ENCODE results near the gene RNU5B-1. TPM values are rescaled to one million over a fixed set of nuclear protein-coding genes. Genes with fewer than 3 reads are reported as not detected.
A peak's percentile ranks its signal among the peaks of the same experiment; 100 is the strongest.

Gene RNU5B-1
- total RNA-seq, 1 experiment from 2014 or later = not detected

- Histone ChIP-seq H3K4me1 (ENCODE audit: insufficient read depth, low read length, poor library complexity, severe bottlenecking) (peaks cover 14% of the 10 kb centered on the region), H3K4me3 (ENCODE audit: low read depth, low read length, poor library complexity, severe bottlenecking) (peak overlapping the region; percentile 62), H3K9me3 (ENCODE audit: low read depth, low read length, poor library complexity, severe bottlenecking) (no peaks in the 10 kb centered on the region), H3K36me3 (ENCODE audit: insufficient read depth, low read length, poor library complexity, severe bottlenecking) (no peaks in the 10 kb centered on the region), H3K27me3 (replicated peaks; ENCODE audit: insufficient read depth, low read depth, low read length, poor library complexity) (no peaks in the 10 kb centered on the region), H3K27ac (ENCODE audit: low read depth, low read length, poor library complexity, severe bottlenecking) (peak overlapping the region; percentile 71)
- TF ChIP-seq CTCF (conservative IDR thresholded peaks at IDR 0.05; ENCODE audit: low read depth, low read length) = no peak
- no peak for TF ChIP-seq EZH2 (IDR thresholded peaks at IDR 0.05; ENCODE audit: borderline replicate concordance, low read depth, low read length, poor library complexity, severe bottlenecking)
- TSS peak; percentile 38 for BruUV-seq (replicated peaks)
- no peak for DNase-seq (ENCODE audit: low spot score)
- ChIA-PET CTCF (interaction anchor here (1.0 kb wide), 1 partner anchor 100 kb away, joined by 4 read pairs; the partner anchor contains the start of gene CLPX), POLR2A (ENCODE audit: low non-redundant PET) (interaction anchor here (1.7 kb wide), 1 partner anchor 19 kb away, joined by 7 read pairs; the partner anchor contains the start of gene RNU5B-1)
- intact Hi-C loops (cut with micrococcal nuclease; ENCODE audit: unreplicated experiment) = no loop called here
These were observed 19.0 kb upstream of the RNU5B-1 start for GRCh38 chr15:65285291-65286068.

- H3K36me3 ChIP-seq (ENCODE audit: insufficient read depth, low read length, poor library complexity, severe bottlenecking) = no peaks in the 10 kb centered on the region
- ChIA-PET POLR2A (ENCODE audit: low non-redundant PET) (interaction anchor here (0.6 to 1.7 kb wide), 2 partner anchors 19 to 32 kb away, joined by 7 to 10 read pairs; partner anchors contain the start of gene RNU5B-1), CTCF (interaction anchor here (0.6 to 1.0 kb wide), 3 partner anchors 10 to 101 kb away, joined by 4 to 8 read pairs (median 4); partner anchors contain the start of gene CLPX)
- no TSS peak for BruUV-seq (replicated peaks)
- DNase-seq (ENCODE audit: low spot score) = peak; percentile 22
- intact Hi-C loops (cut with micrococcal nuclease; ENCODE audit: unreplicated experiment) = no loop called here
- H3K27me3 ChIP-seq (replicated peaks; ENCODE audit: insufficient read depth, low read depth, low read length, poor library complexity) = no peaks in the 10 kb centered on the region
- TF ChIP-seq EZH2 (IDR thresholded peaks at IDR 0.05; ENCODE audit: borderline replicate concordance, low read depth, low read length, poor library complexity, severe bottlenecking) = no peak
- no peak for TF ChIP-seq CTCF (conservative IDR thresholded peaks at IDR 0.05; ENCODE audit: low read depth, low read length)
- peak overlapping the region; percentile 71 for H3K27ac ChIP-seq (ENCODE audit: low read depth, low read length, poor library complexity, severe bottlenecking)
- H3K9me3 ChIP-seq (ENCODE audit: low read depth, low read length, poor library complexity, severe bottlenecking) = no peaks in the 10 kb centered on the region
- peaks cover 14% of the 10 kb centered on the region for H3K4me1 ChIP-seq (ENCODE audit: insufficient read depth, low read length, poor library complexity, severe bottlenecking)
- H3K4me3 ChIP-seq (ENCODE audit: low read depth, low read length, poor library complexity, severe bottlenecking) = peak overlapping the region; percentile 62
These were observed 18.3 kb upstream of the RNU5B-1 start for GRCh38 chr15:65286069-65286703.

- peak within 1 kb of the TSS; percentile 62 for H3K4me3 ChIP-seq (ENCODE audit: low read depth, low read length, poor library complexity, severe bottlenecking)
- ChIA-PET POLR2A (ENCODE audit: low non-redundant PET) (interaction anchor here (0.6 to 1.7 kb wide), 3 partner anchors 18 to 128 kb away, joined by 4 to 10 read pairs (median 7); partner anchors contain the start of gene RNU5B-1), CTCF (interaction anchor here (0.6 kb wide), 3 partner anchors 11 to 36 kb away, joined by 3 to 8 read pairs (median 4); no protein-coding TSS in a partner anchor)
- intact Hi-C loops (cut with micrococcal nuclease; ENCODE audit: unreplicated experiment) = no loop called here
- no peaks in the 10 kb centered on the region for H3K9me3 ChIP-seq (ENCODE audit: low read depth, low read length, poor library complexity, severe bottlenecking)
- BruUV-seq (replicated peaks) = no TSS peak
- peak within 1 kb of the TSS; percentile 71 for H3K27ac ChIP-seq (ENCODE audit: low read depth, low read length, poor library complexity, severe bottlenecking)
- H3K4me1 ChIP-seq (ENCODE audit: insufficient read depth, low read length, poor library complexity, severe bottlenecking) = peaks cover 14% of the 10 kb centered on the region
- no peaks in the 10 kb centered on the region for H3K27me3 ChIP-seq (replicated peaks; ENCODE audit: insufficient read depth, low read depth, low read length, poor library complexity)
- DNase-seq (ENCODE audit: low spot score) = peak; percentile 91
- no peaks in the 10 kb centered on the region for H3K36me3 ChIP-seq (ENCODE audit: insufficient read depth, low read length, poor library complexity, severe bottlenecking)
- TF ChIP-seq CTCF (conservative IDR thresholded peaks at IDR 0.05; ENCODE audit: low read depth, low read length) (peak; percentile 25; the same call in 1 of the 2 replicates), EZH2 (IDR thresholded peaks at IDR 0.05; ENCODE audit: borderline replicate concordance, low read depth, low read length, poor library complexity, severe bottlenecking) (no peak)
These were observed 17.6 kb upstream of the RNU5B-1 start, which contains the start of gene PARP16 for GRCh38 chr15:65286704-65287519. PARP16 (minus strand) TSS chr15:65286883; CDS start chr15:65286426, 457 bp downstream.
